ENCODE measurements around the gene FSHR. TPM values are rescaled to one million over a fixed set of nuclear protein-coding genes. Genes with fewer than 3 reads are reported as not detected.

Gene FSHR
- total RNA-seq, 2 donors from 2014 or later, result not detected

DNA sequence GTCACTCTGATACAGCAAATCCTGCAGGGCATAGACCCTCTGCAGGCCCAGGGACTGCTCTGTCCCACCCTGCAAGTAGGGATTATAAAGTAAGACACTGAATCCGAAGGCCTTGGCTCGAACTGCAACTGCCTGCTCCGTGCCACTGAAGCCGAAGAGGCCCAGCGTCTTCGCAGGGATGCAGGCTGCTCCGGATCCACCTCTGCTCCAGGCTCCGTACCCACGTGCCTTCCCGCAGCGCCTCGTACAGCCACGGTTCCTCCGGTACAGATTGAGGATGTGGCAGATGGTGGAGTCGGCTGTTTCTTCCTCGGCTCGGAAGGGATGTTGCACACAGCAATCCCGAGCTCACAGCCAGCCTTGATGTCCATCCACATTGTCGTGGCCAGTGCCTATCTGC lies 238.4 kb downstream of the FSHR start:
- Mint-ChIP-seq H3K27ac (no peak overlapping the region), H3K36me3 (no peaks in the 10 kb centered on the region), H3K9me3 (peaks cover 3 to 8% of the 10 kb centered on the region in 2 donors)
- no peak for ATAC-seq
- no peak for DNase-seq (ENCODE audit: low spot score in 2 of 2)

DNA sequence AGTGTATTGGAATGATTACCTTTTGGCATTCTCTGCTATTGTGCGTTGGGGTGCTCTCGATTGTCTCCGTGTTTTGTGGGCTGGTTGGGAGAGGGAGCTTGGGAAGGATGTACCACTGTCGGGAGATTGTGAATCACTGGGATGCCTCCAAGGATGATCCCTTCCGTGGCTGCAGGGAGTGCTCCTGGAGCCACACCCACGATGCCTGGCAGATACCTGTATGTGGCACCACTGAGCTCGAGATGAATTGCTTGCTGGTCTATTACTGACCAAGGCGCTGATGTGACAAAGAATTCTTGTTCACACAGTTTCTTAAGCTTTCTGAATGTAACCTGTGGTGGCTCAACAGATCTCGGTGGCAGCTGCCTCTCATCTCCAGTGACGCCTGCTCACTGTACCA lies 239.1 kb downstream of the FSHR start:
- ATAC-seq (no peak), DNase-seq (ENCODE audit: low spot score in 2 of 2) (no peak)
- peaks cover 1 to 5% of the 10 kb centered on the region in 2 donors for H3K9me3 Mint-ChIP-seq
- no peaks in the 10 kb centered on the region for H3K36me3 Mint-ChIP-seq
- no peak overlapping the region for H3K27ac Mint-ChIP-seq

DNA sequence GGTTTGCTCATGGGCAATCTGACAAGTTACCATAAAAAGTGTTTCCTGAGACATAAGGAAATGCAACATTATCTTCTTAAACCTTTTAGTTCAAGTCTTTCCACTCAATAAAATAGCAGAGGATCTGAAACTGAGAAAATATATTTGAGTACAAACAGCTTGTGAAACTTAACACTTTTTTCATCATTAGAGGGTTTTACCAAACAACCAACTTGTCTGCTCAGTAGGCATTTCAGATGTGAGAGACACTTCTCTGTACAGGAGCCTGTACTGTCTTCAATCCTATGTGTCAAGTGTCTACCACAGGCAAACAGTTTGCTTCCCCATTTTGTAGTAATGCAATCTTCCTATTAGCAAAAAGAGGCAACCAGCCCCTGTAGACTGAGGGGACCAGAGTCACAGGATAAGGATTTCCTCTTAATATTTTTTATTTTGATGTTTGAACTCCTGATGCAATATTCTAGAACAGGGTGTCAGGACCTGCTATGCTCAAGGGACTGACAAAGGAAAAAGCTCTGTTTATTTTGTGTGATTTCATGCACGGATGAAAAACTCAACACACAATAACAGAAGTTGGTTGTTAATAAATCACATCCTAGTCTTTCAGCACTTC lies 239.7 kb downstream of the FSHR start:
- no peak for DNase-seq (ENCODE audit: low spot score in 2 of 2)
- ATAC-seq, result no peak
- no peak overlapping the region for H3K27ac Mint-ChIP-seq
- no peaks in the 10 kb centered on the region for H3K36me3 Mint-ChIP-seq
- peaks cover 0 to 4% of the 10 kb centered on the region in 2 donors for H3K9me3 Mint-ChIP-seq
